ENCODE measurements around the gene CATSPERB.

The CATSPERB gene

GRCh38 chr14:91586410-91586809 lies 145.5 kb downstream of the CATSPERB start:
- DNase-seq (ENCODE audit: low read depth) = no peak
- TF ChIP-seq CTCF (conservative IDR thresholded peaks at IDR 0.05; ENCODE audit: low read depth, low read length) = no peak
- no peak overlapping the region for H3K4me3 ChIP-seq (ENCODE audit: low read depth, low read length)

- DNase-seq (ENCODE audit: low read depth) = no peak
- no peak for TF ChIP-seq CTCF (conservative IDR thresholded peaks at IDR 0.05; ENCODE audit: low read depth, low read length)
Observed at GRCh38 chr14:91585856-91586255, 146.0 kb downstream of the CATSPERB start.

GRCh38 chr14:91582761-91583160 lies 149.1 kb downstream of the CATSPERB start:
- H3K4me3 ChIP-seq (ENCODE audit: low read depth, low read length) = no peak overlapping the region
- DNase-seq (ENCODE audit: low read depth) = no peak
- TF ChIP-seq CTCF (conservative IDR thresholded peaks at IDR 0.05; ENCODE audit: low read depth, low read length) = no peak

More at GRCh38 chr14:91585856-91586255, 146.0 kb downstream of the CATSPERB start:
- H3K4me3 ChIP-seq (ENCODE audit: low read depth, low read length) = no peak overlapping the region

GRCh38 chr14:91580876-91581577 lies 150.9 kb downstream of the CATSPERB start:
- H3K4me3 ChIP-seq (ENCODE audit: low read depth, low read length) = no peak overlapping the region
- TF ChIP-seq CTCF (conservative IDR thresholded peaks at IDR 0.05; ENCODE audit: low read depth, low read length) = no peak
- DNase-seq (ENCODE audit: low read depth) = no peak

- H3K4me3 ChIP-seq (ENCODE audit: low read depth, low read length) = no peak overlapping the region
- no peak for DNase-seq (ENCODE audit: low read depth)
- no peak for TF ChIP-seq CTCF (conservative IDR thresholded peaks at IDR 0.05; ENCODE audit: low read depth, low read length)
Observed at GRCh38 chr14:91577632-91578233, 154.2 kb downstream of the CATSPERB start.

- DNase-seq (ENCODE audit: low read depth) = no peak
- no peak overlapping the region for H3K4me3 ChIP-seq (ENCODE audit: low read depth, low read length)
- no peak for TF ChIP-seq CTCF (conservative IDR thresholded peaks at IDR 0.05; ENCODE audit: low read depth, low read length)
Observed at GRCh38 chr14:91575469-91576208, 156.2 kb downstream of the CATSPERB start.

All from choroid plexus epithelial cell (primary cell).